GM12801 (cell line): Measurements from ENCODE around the gene ENKD1.

Experiments used
- CTCF ChIP-seq: IDR thresholded peaks from one replicate; pipeline ENCODE4 v1.5.1; 2011; ENCODE audit warnings: control low read depth; ENCODE audit not compliant: insufficient read length; ENCODE audit errors: extremely low read depth

Gene ENKD1

GRCh38 chr16:67672739-67673662 is 6.5 kb upstream of the ENKD1 start:
- TF ChIP-seq CTCF, result peak; percentile 23

GRCh38 chr16:67672306-67672705 is 5.8 kb upstream of the ENKD1 start:
- no peak for TF ChIP-seq CTCF

- no peak for TF ChIP-seq CTCF
Measured at GRCh38 chr16:67669499-67670101, 3.0 kb upstream of the ENKD1 start.

GRCh38 chr16:67668495-67669157 is 2.1 kb upstream of the ENKD1 start:
- TF ChIP-seq CTCF, result no peak

- TF ChIP-seq CTCF, result peak; percentile 73
Measured at GRCh38 chr16:67667817-67668494, 1.4 kb upstream of the ENKD1 start.

GRCh38 chr16:67667453-67667816 is 885 bp upstream of the ENKD1 start:
- TF ChIP-seq CTCF, result no peak

- TF ChIP-seq CTCF, result no peak
Measured at GRCh38 chr16:67666032-67666551, 458 bp downstream of the ENKD1 start.
